ENCODE measurements around the gene PCBP2. TPM values are rescaled to one million over a fixed set of nuclear protein-coding genes. Genes with fewer than 3 reads are reported as not detected.

Gene PCBP2
- total and polyA plus RNA-seq, 5 donors: 349 to 743 (median 581) TPM

GRCh38 chr12:53502983-53503728, 51.3 kb downstream of the PCBP2 start:
- Histone ChIP-seq H3K4me1 (ENCODE audit: control insufficient read depth, insufficient read depth, low read length) (peaks cover 7% of the 10 kb centered on the region), H3K27me3 (ENCODE audit: control insufficient read depth, insufficient read depth) (no peaks in the 10 kb centered on the region), H3K27ac (ENCODE audit: low read length) (peak overlapping the region; percentile 51), H3K9me3 (ENCODE audit: control insufficient read depth, low read length) (no peaks in the 10 kb centered on the region), H3K4me3 (ENCODE audit: low read length) (no peak overlapping the region)
- ATAC-seq (no peak), DNase-seq (peak in 1 of 3 donors; percentile 61)
- WGBS: 65% methylated on average over 10 of the region's 10 CpGs
- intact Hi-C loops (cut with DNase I): loop anchor here (10.0 kb wide), 2 partner anchors 48 to 178 kb away; partner anchors contain the start of genes AAAS (in 3 of the 4) and PCBP2 (in 1 of the 4)

GRCh38 chr12:53504004-53504920, 52.4 kb downstream of the PCBP2 start:
- Histone ChIP-seq H3K9me3 (ENCODE audit: control insufficient read depth, low read length) (no peaks in the 10 kb centered on the region), H3K27me3 (ENCODE audit: control insufficient read depth, insufficient read depth) (no peaks in the 10 kb centered on the region), H3K4me3 (ENCODE audit: low read length) (no peak overlapping the region), H3K27ac (ENCODE audit: low read length) (no peak overlapping the region), H3K4me1 (ENCODE audit: control insufficient read depth, insufficient read depth, low read length) (peaks cover 7% of the 10 kb centered on the region)
- intact Hi-C loops (cut with DNase I): loop anchor here (10.0 kb wide), 2 partner anchors 49 to 179 kb away; partner anchors contain the start of genes AAAS (in 3 of the 4) and PCBP2 (in 1 of the 4)
- WGBS: 78% methylated on average over 14 of the region's 14 CpGs
- DNase-seq (peak in 1 of 3 donors; percentile 33), ATAC-seq (no peak)

- Histone ChIP-seq H3K27me3 (ENCODE audit: control insufficient read depth, insufficient read depth) (no peaks in the 10 kb centered on the region), H3K4me3 (ENCODE audit: low read length) (no peak overlapping the region), H3K27ac (ENCODE audit: low read length) (no peak overlapping the region), H3K4me1 (ENCODE audit: control insufficient read depth, insufficient read depth, low read length) (peaks cover 7% of the 10 kb centered on the region), H3K9me3 (ENCODE audit: control insufficient read depth, low read length) (no peaks in the 10 kb centered on the region)
- WGBS: 81% methylated on average over 10 of the region's 10 CpGs
- intact Hi-C loops (cut with DNase I): loop anchor here (5.0 to 10.0 kb wide), 3 partner anchors 50 to 180 kb away; partner anchors contain the start of genes AAAS (in 3 of the 4) and PCBP2 (in 1 of the 4)
- ATAC-seq (no peak), DNase-seq (peak in 2 of 3 donors; percentile 45 to 57)
Measured at GRCh38 chr12:53505086-53505485, 53.2 kb downstream of the PCBP2 start.

- WGBS: 80% methylated on average over 19 of the region's 19 CpGs
- H3K4me1 ChIP-seq (ENCODE audit: control insufficient read depth, insufficient read depth, low read length): peaks cover 7% of the 10 kb centered on the region
- H3K27me3 ChIP-seq (ENCODE audit: control insufficient read depth, insufficient read depth): no peaks in the 10 kb centered on the region
- peak in 1 of 3 donors; percentile 37 for DNase-seq
- no peak for ATAC-seq
- H3K27ac ChIP-seq (ENCODE audit: low read length): no peak overlapping the region
- H3K4me3 ChIP-seq (ENCODE audit: low read length): no peak overlapping the region
- intact Hi-C loops (cut with DNase I): loop anchor here (5.0 to 10.0 kb wide), 3 partner anchors 51 to 181 kb away; partner anchors contain the start of genes AAAS (in 3 of the 4) and PCBP2 (in 1 of the 4)
- H3K9me3 ChIP-seq (ENCODE audit: control insufficient read depth, low read length): no peaks in the 10 kb centered on the region
Measured at GRCh38 chr12:53505555-53506449, 53.9 kb downstream of the PCBP2 start.

- Histone ChIP-seq H3K4me1 (ENCODE audit: control insufficient read depth, insufficient read depth, low read length) (peaks cover 7% of the 10 kb centered on the region), H3K9me3 (ENCODE audit: control insufficient read depth, low read length) (no peaks in the 10 kb centered on the region), H3K4me3 (ENCODE audit: low read length) (no peak overlapping the region), H3K27ac (ENCODE audit: low read length) (no peak overlapping the region), H3K27me3 (ENCODE audit: control insufficient read depth, insufficient read depth) (no peaks in the 10 kb centered on the region)
- intact Hi-C loops (cut with DNase I): loop anchor here (5.0 to 10.0 kb wide), 3 partner anchors 52 to 182 kb away; partner anchors contain the start of genes AAAS (in 3 of the 4) and PCBP2 (in 1 of the 4)
- ATAC-seq (no peak), DNase-seq (no peak)
- 33% methylated on average over 2 of the region's 2 CpGs for WGBS
Measured at GRCh38 chr12:53506450-53506785, 54.5 kb downstream of the PCBP2 start.

GRCh38 chr12:53506881-53507602, 55.1 kb downstream of the PCBP2 start, which contains the start of gene NPFF:
TSS of gene NPFF (minus strand) at chr12:53507484. CDS start at chr12:53507474, 10 bp downstream.
- Histone ChIP-seq H3K9me3 (ENCODE audit: control insufficient read depth, low read length) (no peaks in the 10 kb centered on the region), H3K27me3 (ENCODE audit: control insufficient read depth, insufficient read depth) (no peaks in the 10 kb centered on the region), H3K4me1 (ENCODE audit: control insufficient read depth, insufficient read depth, low read length) (peaks cover 2% of the 10 kb centered on the region), H3K4me3 (ENCODE audit: low read length) (no peak within 1 kb of the TSS), H3K27ac (ENCODE audit: low read length) (no peak within 1 kb of the TSS)
- WGBS: 84% methylated on average over 9 of the region's 9 CpGs
- no peak for ATAC-seq
- intact Hi-C loops (cut with DNase I): loop anchor here (5.0 to 10.0 kb wide), 3 partner anchors 52 to 182 kb away; partner anchors contain the start of genes AAAS (in 3 of the 4) and PCBP2 (in 1 of the 4)
- DNase-seq: peak in 1 of 3 donors; percentile 40

GRCh38 chr12:53507603-53507885, 55.6 kb downstream of the PCBP2 start:
- 84% methylated on average over 4 of the region's 4 CpGs for WGBS
- Histone ChIP-seq H3K4me3 (ENCODE audit: low read length) (no peak overlapping the region), H3K9me3 (ENCODE audit: control insufficient read depth, low read length) (no peaks in the 10 kb centered on the region), H3K27ac (ENCODE audit: low read length) (no peak overlapping the region), H3K4me1 (ENCODE audit: control insufficient read depth, insufficient read depth, low read length) (no peaks in the 10 kb centered on the region), H3K27me3 (ENCODE audit: control insufficient read depth, insufficient read depth) (no peaks in the 10 kb centered on the region)
- intact Hi-C loops (cut with DNase I): loop anchor here (5.0 to 10.0 kb wide), 3 partner anchors 53 to 183 kb away; partner anchors contain the start of genes AAAS (in 3 of the 4) and PCBP2 (in 1 of the 4)
- ATAC-seq: no peak
- peak in 1 of 3 donors; percentile 4 for DNase-seq

- Histone ChIP-seq H3K4me3 (ENCODE audit: low read length) (no peak overlapping the region), H3K9me3 (ENCODE audit: control insufficient read depth, low read length) (no peaks in the 10 kb centered on the region), H3K27ac (ENCODE audit: low read length) (no peak overlapping the region), H3K27me3 (ENCODE audit: control insufficient read depth, insufficient read depth) (no peaks in the 10 kb centered on the region), H3K4me1 (ENCODE audit: control insufficient read depth, insufficient read depth, low read length) (no peaks in the 10 kb centered on the region)
- intact Hi-C loops (cut with DNase I): loop anchor here (5.0 to 10.0 kb wide), 3 partner anchors 54 to 184 kb away; partner anchors contain the start of genes AAAS (in 3 of the 4) and PCBP2 (in 1 of the 4)
- ATAC-seq: peak; percentile 78 to 84
- WGBS: 26% methylated on average over 7 of the region's 7 CpGs
- peak; percentile 76 to 93 (median 92) for DNase-seq
Measured at GRCh38 chr12:53508534-53509170, 56.8 kb downstream of the PCBP2 start.

GRCh38 chr12:53510181-53510812, 58.4 kb downstream of the PCBP2 start:
- no peak overlapping the region for H3K27ac ChIP-seq (ENCODE audit: low read length)
- H3K4me3 ChIP-seq (ENCODE audit: low read length): no peak overlapping the region
- no peaks in the 10 kb centered on the region for H3K27me3 ChIP-seq (ENCODE audit: control insufficient read depth, insufficient read depth)
- intact Hi-C loops (cut with DNase I): loop anchor here in 2 of 4 donors (5.0 kb wide), 2 partner anchors 158 to 163 kb away; no protein-coding TSS in a partner anchor
- DNase-seq (no peak), ATAC-seq (no peak)
- no peaks in the 10 kb centered on the region for H3K9me3 ChIP-seq (ENCODE audit: control insufficient read depth, low read length)
- 90% methylated on average over 9 of the region's 9 CpGs for WGBS
- no peaks in the 10 kb centered on the region for H3K4me1 ChIP-seq (ENCODE audit: control insufficient read depth, insufficient read depth, low read length)
